ENCODE results near the gene WDFY4. TPM values are rescaled to one million over a fixed set of nuclear protein-coding genes. Genes with fewer than 3 reads are reported as not detected.

Gene WDFY4
- total and polyA plus RNA-seq, 2 donors (not counting 3 experiments of a cell fraction or from before 2014, with no cell fraction given): 10.1 to 10.2 TPM

DNA sequence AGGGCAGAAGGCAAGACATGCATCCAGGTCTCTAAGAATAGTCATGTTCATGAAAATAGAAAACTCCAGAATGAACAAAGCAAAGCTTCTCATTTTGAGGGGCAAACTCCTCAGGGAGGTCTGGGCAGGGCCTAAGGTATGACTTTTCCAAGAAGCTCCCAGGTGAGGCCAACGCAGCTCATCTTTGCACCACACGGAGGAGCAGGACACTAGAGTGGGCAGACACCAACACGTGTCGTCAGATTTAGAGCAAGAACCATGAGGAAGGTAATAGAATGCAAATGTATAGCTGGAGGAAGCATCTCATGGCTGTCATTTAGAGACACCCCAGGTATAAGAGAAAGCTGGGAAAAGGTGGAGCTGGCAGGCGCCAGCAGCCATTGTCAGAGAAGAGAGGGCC is 95.7 kb downstream of the WDFY4 start:
- H3K79me2 ChIP-seq (ENCODE audit: control insufficient read depth, insufficient read depth, low read length): no peaks in the 10 kb centered on the region

More for the DNA sequence above, 95.7 kb downstream of the WDFY4 start:
- H3K4me2 ChIP-seq (ENCODE audit: insufficient read depth, low read length): no peak overlapping the region
- no peaks in the 10 kb centered on the region for H3K4me1 ChIP-seq (ENCODE audit: control insufficient read depth, extremely low read depth, insufficient read depth, low read length)
- no peaks in the 10 kb centered on the region for H3K9me3 ChIP-seq (replicated peaks; ENCODE audit: control insufficient read depth, insufficient read depth, low read length)
- no TSS peak for BruUV-seq (replicated peaks)
- no peak overlapping the region for H3K9ac ChIP-seq (replicated peaks; ENCODE audit: extremely low read depth, insufficient read depth, low read length)
- H3K36me3 ChIP-seq (ENCODE audit: control insufficient read depth in 2 of 2, extremely low read depth in 1 of 2, insufficient read depth in 2 of 2, low read length in 2 of 2): no peaks in the 10 kb centered on the region
- TF ChIP-seq JUN (IDR thresholded peaks at IDR 0.05; ENCODE audit: borderline replicate concordance, insufficient read depth, insufficient read length, low read depth): no peak
- no peak for TF ChIP-seq MAX (IDR thresholded peaks at IDR 0.05; ENCODE audit: insufficient read depth, insufficient read length)
- TF ChIP-seq GATA2 (IDR thresholded peaks at IDR 0.05; ENCODE audit: insufficient read depth, insufficient read length, low read depth, low read length): no peak
- TF ChIP-seq MYC (IDR thresholded peaks at IDR 0.05; ENCODE audit: low read depth, low read length): no peak
- TF ChIP-seq EZH2 (IDR thresholded peaks at IDR 0.05; ENCODE audit: borderline replicate concordance, low read depth, low read length, severe bottlenecking): no peak
- TF ChIP-seq CTCF (IDR thresholded peaks at IDR 0.05; ENCODE audit: extremely low read depth in 1 of 2, insufficient read depth in 1 of 2, low read depth in 1 of 2, low read length in 2 of 2): no peak
- no peak for TF ChIP-seq POLR2A (IDR thresholded peaks at IDR 0.05; ENCODE audit: low read depth, low read length)
- no peak for TF ChIP-seq POLR2AphosphoS5 (IDR thresholded peaks at IDR 0.05; ENCODE audit: insufficient read depth, low read depth, low read length)
- TF ChIP-seq FOS (IDR thresholded peaks at IDR 0.05; ENCODE audit: borderline replicate concordance, insufficient read depth, low read length): no peak
- H4K20me1 ChIP-seq (replicated peaks; ENCODE audit: control insufficient read depth, extremely low read depth, insufficient read depth, low read length): no peaks in the 10 kb centered on the region
- CTCF ChIA-PET: no interaction called here
- H2AFZ ChIP-seq (ENCODE audit: low read depth, low read length): no peak overlapping the region
- no peak overlapping the region for H3K27ac ChIP-seq (ENCODE audit: insufficient read depth, low read depth, low read length)
- H3K9me1 ChIP-seq (replicated peaks; ENCODE audit: control insufficient read depth, extremely low read depth, insufficient read depth, low read length): no peaks in the 10 kb centered on the region
- H3K4me3 ChIP-seq (replicated peaks in 1 of 3; ENCODE audit: insufficient read depth in 1 of 3, low read depth in 1 of 3, low read length in 3 of 3): no peak overlapping the region
- dilution Hi-C loops (cut with MboI; ENCODE audit: extremely low pct_ligation_motif_present, low sequenced_read_pairs) (no loop called here), intact Hi-C loops (cut with micrococcal nuclease) (no loop called here)
- peaks cover 0 to 4% of the 10 kb centered on the region in 2 experiments for H3K27me3 ChIP-seq (ENCODE audit: control insufficient read depth in 2 of 2, insufficient read depth in 2 of 2, low read length in 2 of 2)
- POLR2A ChIA-PET: no interaction called here
- DNase-seq (ENCODE audit: low read depth, low spot score) (no peak), FAIRE-seq (no peak)
